ENCODE measurements around the gene PLCXD3. TPM values are rescaled to one million over a fixed set of nuclear protein-coding genes. Genes with fewer than 3 reads are reported as not detected.

PLCXD3 gene
- total RNA-seq, 1 experiment from 2014 or later = not detected

GRCh38 chr5:41447650-41448510, 62.5 kb downstream of the PLCXD3 start:
- H3K27ac Mint-ChIP-seq (ENCODE audit: low read depth, unreplicated experiment) = no peak overlapping the region
- H3K36me3 Mint-ChIP-seq (ENCODE audit: insufficient read depth, unreplicated experiment) = no peaks in the 10 kb centered on the region
- H3K4me3 Mint-ChIP-seq (ENCODE audit: unreplicated experiment) = no peak overlapping the region
- CTCF ChIA-PET = interaction anchor here (0.6 kb wide), 1 partner anchor 182 kb away, joined by 3 read pairs; no protein-coding TSS in a partner anchor
- no peaks in the 10 kb centered on the region for H3K4me1 Mint-ChIP-seq (ENCODE audit: insufficient read depth, unreplicated experiment)
- no peak for TF ChIP-seq CTCF (IDR thresholded peaks at IDR 0.05; ENCODE audit: unreplicated experiment)
- no peaks in the 10 kb centered on the region for H3K27me3 Mint-ChIP-seq (ENCODE audit: insufficient read depth, unreplicated experiment)
- intact Hi-C loops (cut with micrococcal nuclease) = no loop called here
- no peaks in the 10 kb centered on the region for H3K9me3 Mint-ChIP-seq (ENCODE audit: unreplicated experiment)
- POLR2A ChIA-PET = no interaction called here
- no TSS peak for BruUV-seq (replicated peaks)
- no peak for DNase-seq (ENCODE audit: unreplicated experiment)

GRCh38 chr5:41445937-41446563, 64.4 kb downstream of the PLCXD3 start:
- TF ChIP-seq CTCF (IDR thresholded peaks at IDR 0.05; ENCODE audit: unreplicated experiment) = no peak
- BruUV-seq (replicated peaks) = no TSS peak
- Mint-ChIP-seq H3K9me3 (ENCODE audit: unreplicated experiment) (no peaks in the 10 kb centered on the region), H3K27me3 (ENCODE audit: insufficient read depth, unreplicated experiment) (no peaks in the 10 kb centered on the region), H3K4me3 (ENCODE audit: unreplicated experiment) (no peak overlapping the region), H3K36me3 (ENCODE audit: insufficient read depth, unreplicated experiment) (no peaks in the 10 kb centered on the region), H3K27ac (ENCODE audit: low read depth, unreplicated experiment) (no peak overlapping the region), H3K4me1 (ENCODE audit: insufficient read depth, unreplicated experiment) (no peaks in the 10 kb centered on the region)
- ChIA-PET POLR2A (no interaction called here), CTCF (interaction anchor here (0.5 to 0.7 kb wide), 2 partner anchors 36 to 138 kb away, joined by 3 to 4 read pairs; no protein-coding TSS in a partner anchor)
- intact Hi-C loops (cut with micrococcal nuclease) = no loop called here
- DNase-seq (ENCODE audit: unreplicated experiment) = no peak

DNA sequence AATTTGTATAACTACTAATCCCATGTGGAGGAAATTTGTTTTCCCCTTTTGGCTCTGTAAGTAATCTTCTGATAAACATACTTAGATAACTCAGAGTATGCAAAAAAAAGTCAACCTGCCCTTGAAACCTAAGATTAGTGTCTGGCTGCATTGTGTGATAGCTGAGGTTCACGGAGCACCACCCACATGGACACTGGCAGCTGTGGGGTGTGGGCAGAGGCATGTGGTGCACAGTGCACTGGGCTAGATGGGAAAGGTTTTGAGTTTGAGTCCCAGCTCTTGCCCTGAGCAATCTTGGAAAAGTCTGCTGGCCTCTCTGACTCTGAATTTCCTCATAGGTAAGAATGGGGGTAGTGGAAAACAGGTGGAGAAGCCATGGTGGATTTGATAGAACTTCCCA, 75.1 kb downstream of the PLCXD3 start:
- POLR2A ChIA-PET = no interaction called here
- H3K27ac Mint-ChIP-seq (ENCODE audit: low read depth, unreplicated experiment) = no peak overlapping the region

More for the DNA sequence above, 75.1 kb downstream of the PLCXD3 start:
- DNase-seq (ENCODE audit: unreplicated experiment) = no peak
- no TSS peak for BruUV-seq (replicated peaks)
- TF ChIP-seq CTCF (IDR thresholded peaks at IDR 0.05; ENCODE audit: unreplicated experiment) = no peak
- CTCF ChIA-PET = no interaction called here
- Mint-ChIP-seq H3K4me3 (ENCODE audit: unreplicated experiment) (no peak overlapping the region), H3K27me3 (ENCODE audit: insufficient read depth, unreplicated experiment) (no peaks in the 10 kb centered on the region), H3K9me3 (ENCODE audit: unreplicated experiment) (no peaks in the 10 kb centered on the region), H3K4me1 (ENCODE audit: insufficient read depth, unreplicated experiment) (no peaks in the 10 kb centered on the region), H3K36me3 (ENCODE audit: insufficient read depth, unreplicated experiment) (no peaks in the 10 kb centered on the region)
- intact Hi-C loops (cut with micrococcal nuclease) = no loop called here

Measured in MCF 10A (cell line).